NCI-H187 (cell line): ENCODE measurements around the gene G6PC3.

Experiments
- DNase-seq, 2 experiments: peaks; one replicate each; lab custom pipeline; 2025; lab: John Stamatoyannopoulos, UW

Gene G6PC3

GRCh38 chr17:44061446-44061845 is 9.1 kb upstream of the G6PC3 start:
- no peak for DNase-seq

- DNase-seq: no peak
These were observed 7.7 kb upstream of the G6PC3 start for GRCh38 chr17:44062871-44063270.

GRCh38 chr17:44063704-44064639 is 6.6 kb upstream of the G6PC3 start:
- DNase-seq: no peak

GRCh38 chr17:44065668-44066203 is 4.8 kb upstream of the G6PC3 start:
- DNase-seq: no peak

- peak; percentile 74 to 84 for DNase-seq
These were observed 4.2 kb upstream of the G6PC3 start, which contains the start of gene LSM12 for GRCh38 chr17:44066204-44066930. Gene LSM12, minus strand, starts transcription at chr17:44066671. Its CDS starts 84 bp downstream, at chr17:44066587.

- no peak for DNase-seq
These were observed 3.0 kb upstream of the G6PC3 start for GRCh38 chr17:44067545-44067940.

- no peak for DNase-seq
These were observed 521 bp upstream of the G6PC3 start for GRCh38 chr17:44069974-44070454.

- DNase-seq: no peak
These were observed 624 bp downstream of the G6PC3 start for GRCh38 chr17:44071198-44071520.

- DNase-seq: no peak
These were observed 1.2 kb downstream of the G6PC3 start for GRCh38 chr17:44071772-44072171.

- peak in 1 of 2 experiments; percentile 18 for DNase-seq
These were observed 3.8 kb downstream of the G6PC3 start for GRCh38 chr17:44074231-44074910.

- DNase-seq: no peak
These were observed 4.4 kb downstream of the G6PC3 start for GRCh38 chr17:44074911-44075285.

GRCh38 chr17:44075598-44076293 is 5.2 kb downstream of the G6PC3 start:
- no peak for DNase-seq

GRCh38 chr17:44076716-44077594 is 6.4 kb downstream of the G6PC3 start:
- DNase-seq: no peak

- DNase-seq: no peak
These were observed 7.0 kb downstream of the G6PC3 start for GRCh38 chr17:44077595-44077909.

- DNase-seq: no peak
These were observed 7.9 kb downstream of the G6PC3 start for GRCh38 chr17:44078412-44078811.

GRCh38 chr17:44079877-44080821 is 9.6 kb downstream of the G6PC3 start:
- DNase-seq: no peak

GRCh38 chr17:44081681-44082080 is 11.1 kb downstream of the G6PC3 start:
- no peak for DNase-seq

GRCh38 chr17:44082256-44082927 is 11.9 kb downstream of the G6PC3 start:
- DNase-seq: no peak

GRCh38 chr17:44083250-44083849 is 12.8 kb downstream of the G6PC3 start:
- no peak for DNase-seq
